Uterus (tissue), 2 donors: ENCODE measurements around the gene NKAIN2.

Experiments
- POLR2A ChIP-seq, 2 donors: fragments of 450-650 bp; IDR thresholded peaks; one replicate each; pipeline ENCODE4 v1.6.1; 2016; ENCODE audit warnings: antibody characterized with exemption in 2 of 2, mild to moderate bottlenecking in 1 of 2, moderate library complexity in 1 of 2
- TF ChIP-seq, protein P1 (sequence below), 4 experiments: fragments of 200-600 bp in 2 of 4; fragments of 450-650 bp in 2 of 4; sonication (generic) in 2 of 4; IDR thresholded peaks; one replicate each; pipeline ENCODE4 v1.5.1; 2016 to 2019; ENCODE audit warnings: antibody characterized with exemption in 4 of 4, mild to moderate bottlenecking in 2 of 4, moderate library complexity in 1 of 4

DNA sequence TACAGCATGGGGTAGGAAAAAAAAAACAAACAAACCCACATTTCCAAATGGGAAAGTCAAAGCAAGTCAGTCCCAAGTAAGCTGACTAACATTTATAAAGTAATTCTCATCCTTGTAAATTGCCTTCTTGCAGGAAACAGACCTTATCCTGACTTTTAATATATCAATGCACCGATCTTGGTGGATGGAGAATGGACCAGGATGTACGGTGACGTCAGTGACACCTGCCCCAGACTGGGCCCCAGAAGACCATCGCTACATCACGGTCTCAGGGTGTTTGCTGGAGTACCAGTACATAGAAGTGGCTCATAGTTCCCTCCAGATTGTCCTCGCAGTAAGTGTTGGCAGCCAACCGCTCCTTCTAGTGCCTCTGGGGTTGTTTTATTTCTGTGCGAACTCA is 854.4 kb downstream of the NKAIN2 start:
- TF ChIP-seq, protein P1, sequence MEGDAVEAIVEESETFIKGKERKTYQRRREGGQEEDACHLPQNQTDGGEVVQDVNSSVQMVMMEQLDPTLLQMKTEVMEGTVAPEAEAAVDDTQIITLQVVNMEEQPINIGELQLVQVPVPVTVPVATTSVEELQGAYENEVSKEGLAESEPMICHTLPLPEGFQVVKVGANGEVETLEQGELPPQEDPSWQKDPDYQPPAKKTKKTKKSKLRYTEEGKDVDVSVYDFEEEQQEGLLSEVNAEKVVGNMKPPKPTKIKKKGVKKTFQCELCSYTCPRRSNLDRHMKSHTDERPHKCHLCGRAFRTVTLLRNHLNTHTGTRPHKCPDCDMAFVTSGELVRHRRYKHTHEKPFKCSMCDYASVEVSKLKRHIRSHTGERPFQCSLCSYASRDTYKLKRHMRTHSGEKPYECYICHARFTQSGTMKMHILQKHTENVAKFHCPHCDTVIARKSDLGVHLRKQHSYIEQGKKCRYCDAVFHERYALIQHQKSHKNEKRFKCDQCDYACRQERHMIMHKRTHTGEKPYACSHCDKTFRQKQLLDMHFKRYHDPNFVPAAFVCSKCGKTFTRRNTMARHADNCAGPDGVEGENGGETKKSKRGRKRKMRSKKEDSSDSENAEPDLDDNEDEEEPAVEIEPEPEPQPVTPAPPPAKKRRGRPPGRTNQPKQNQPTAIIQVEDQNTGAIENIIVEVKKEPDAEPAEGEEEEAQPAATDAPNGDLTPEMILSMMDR (IDR thresholded peaks at IDR 0.05), result no peak
- no peak for TF ChIP-seq POLR2A (IDR thresholded peaks at IDR 0.05)
